Right cardiac atrium (tissue), 5 donors: ENCODE data around the gene MTMR11. TPM values are rescaled to one million over a fixed set of nuclear protein-coding genes. Genes with fewer than 3 reads are reported as not detected.

Source experiments
- ATAC-seq, 2 donors: fragments of 200-7000 bp; cut with Tn5 transposase; one replicate each; pipeline versions ENCODE4 v1.8.0 to v1.9.1; 2020; ENCODE audit warnings: moderate library complexity in 2 of 2, mild to moderate bottlenecking in 1 of 2
- DNase-seq, 3 donors: peaks; one replicate each; pipeline ENCODE4 v3.0.0-alpha.2; 2020
- H3K27ac ChIP-seq: one replicate; pipeline ENCODE4 v1.5.1; 2013; ENCODE audit warnings: mild to moderate bottlenecking, low read length, control low read depth, moderate library complexity
- H3K27me3 ChIP-seq: one replicate; pipeline ENCODE4 v1.6.1; 2013; ENCODE audit not compliant: control insufficient read depth, insufficient read depth
- H3K4me1 ChIP-seq: one replicate; pipeline ENCODE4 v1.6.1; 2013; ENCODE audit warnings: low read length; ENCODE audit not compliant: control insufficient read depth, insufficient read depth
- H3K4me3 ChIP-seq: one replicate; pipeline ENCODE4 v1.5.1; 2013; ENCODE audit warnings: low read length, control low read depth
- H3K9me3 ChIP-seq: one replicate; pipeline ENCODE4 v1.6.1; 2013; ENCODE audit warnings: low read length; ENCODE audit not compliant: control insufficient read depth
- WGBS: extraction: QIAGEN DNeasy Blood & Tissue Kit; methylation state at CpG from one replicate; pipeline ENCODE4 v1.1.7; 2013; 5-methylcytosine and 5-hydroxymethylcytosine counted together
- intact Hi-C, 4 donors: fragments of 100-400 bp; cut with DNase I; formaldehyde crosslinking; loops; one replicate each; pipeline versions ENCODE4 v1.11.0 to v1.14.0; 2022 to 2023
- polyA plus RNA-seq: library from polyadenylated mRNA; stranded (reverse); fragments of 200-250 nt; gene quantifications from one replicate; pipeline ENCODE4 v1.2.3, GENCODE V29; 2013
- total RNA-seq, 4 donors: library from RNA; stranded (reverse); fragmentation: NEBNext Ultra II Directional; extraction: Animal tissue kit (Norgen Biotek cat#: 25700); gene quantifications; one replicate each; pipeline ENCODE4 v1.2.1, GENCODE V29; 2021
- donor health status: healthy with polysubstance abuse.
- donor health status: DM: no; HTN: yes; CAD: no.
- donor health status: DM: no; HTN: no; CAD: no.
- donor health status: DM: no; HTN: yes; CAD: no; lungs with severe emphysema.
- donor health status: DM: yes; HTN: yes; CAD: no.

Gene MTMR11
- total and polyA plus RNA-seq, 5 donors, result 3.1 to 14.9 (median 8.6) TPM

- Histone ChIP-seq H3K4me1 (peaks cover 4% of the 10 kb centered on the region), H3K27ac (no peak overlapping the region), H3K27me3 (no peaks in the 10 kb centered on the region), H3K4me3 (no peak overlapping the region), H3K9me3 (no peaks in the 10 kb centered on the region)
- intact Hi-C loops, result no loop called here
- 57% methylated on average over 3 of the region's 3 CpGs for WGBS
- no peak for ATAC-seq
- DNase-seq, result no peak
Observed at GRCh38 chr1:149925345-149925744, 11.3 kb downstream of the MTMR11 start.

- 84% methylated on average over 10 of the region's 10 CpGs for WGBS
- Histone ChIP-seq H3K27ac (no peak overlapping the region), H3K27me3 (no peaks in the 10 kb centered on the region), H3K4me1 (peaks cover 4% of the 10 kb centered on the region), H3K4me3 (no peak overlapping the region), H3K9me3 (no peaks in the 10 kb centered on the region)
- intact Hi-C loops, result no loop called here
- DNase-seq (no peak), ATAC-seq (no peak)
Observed at GRCh38 chr1:149923626-149924025, 13.1 kb downstream of the MTMR11 start.

- Histone ChIP-seq H3K27ac (no peak within 1 kb of the TSS), H3K27me3 (no peaks in the 10 kb centered on the region), H3K9me3 (no peaks in the 10 kb centered on the region), H3K4me3 (peak within 1 kb of the TSS; percentile 33), H3K4me1 (no peaks in the 10 kb centered on the region)
- peak; percentile 76 to 77 for ATAC-seq
- DNase-seq, result peak in 2 of 3 donors; percentile 54 to 69
- intact Hi-C loops, result no loop called here
- WGBS, result under 1% methylated on average over 24 of the region's 24 CpGs
Observed at GRCh38 chr1:149917571-149918144, 19.0 kb downstream of the MTMR11 start, which contains the start of gene SV2A. Gene SV2A (minus strand): TSS chr1:149917844. CDS start chr1:149913840, 4,004 bp downstream.

GRCh38 chr1:149916898-149917252 is 19.8 kb downstream of the MTMR11 start:
- no peak overlapping the region for H3K4me3 ChIP-seq
- no peaks in the 10 kb centered on the region for H3K4me1 ChIP-seq
- no peaks in the 10 kb centered on the region for H3K27me3 ChIP-seq
- no peak for ATAC-seq
- no peak for DNase-seq
- no peak overlapping the region for H3K27ac ChIP-seq
- no peaks in the 10 kb centered on the region for H3K9me3 ChIP-seq
- intact Hi-C loops, result no loop called here
- WGBS, result 11% methylated on average over 10 of the region's 10 CpGs

GRCh38 chr1:149916193-149916897 is 20.3 kb downstream of the MTMR11 start:
- Histone ChIP-seq H3K4me3 (no peak overlapping the region), H3K27ac (no peak overlapping the region)
- ATAC-seq, result no peak

GRCh38 chr1:149915429-149916192 is 21.1 kb downstream of the MTMR11 start:
- WGBS, result 80% methylated on average over 11 of the region's 11 CpGs
- intact Hi-C loops, result no loop called here
- no peak overlapping the region for H3K4me3 ChIP-seq
- no peak for ATAC-seq
- no peaks in the 10 kb centered on the region for H3K27me3 ChIP-seq
- no peaks in the 10 kb centered on the region for H3K9me3 ChIP-seq
- no peak for DNase-seq
- no peak overlapping the region for H3K27ac ChIP-seq
- no peaks in the 10 kb centered on the region for H3K4me1 ChIP-seq

More at GRCh38 chr1:149916193-149916897, 20.3 kb downstream of the MTMR11 start:
- Histone ChIP-seq H3K4me1 (no peaks in the 10 kb centered on the region), H3K27me3 (no peaks in the 10 kb centered on the region), H3K9me3 (no peaks in the 10 kb centered on the region)
- no peak for DNase-seq
- intact Hi-C loops, result no loop called here
- WGBS, result 24% methylated on average over 9 of the region's 9 CpGs

- intact Hi-C loops, result no loop called here
- Histone ChIP-seq H3K27ac (no peak overlapping the region), H3K9me3 (no peaks in the 10 kb centered on the region), H3K4me3 (no peak overlapping the region), H3K4me1 (no peaks in the 10 kb centered on the region), H3K27me3 (no peaks in the 10 kb centered on the region)
- WGBS, result 86% methylated on average over 1 of the region's 1 CpG
- DNase-seq (no peak), ATAC-seq (no peak)
Observed at GRCh38 chr1:149914545-149914944, 22.1 kb downstream of the MTMR11 start.

- Histone ChIP-seq H3K9me3 (no peaks in the 10 kb centered on the region), H3K27me3 (no peaks in the 10 kb centered on the region), H3K4me3 (no peak overlapping the region), H3K4me1 (no peaks in the 10 kb centered on the region), H3K27ac (no peak overlapping the region)
- DNase-seq (no peak), ATAC-seq (no peak)
- intact Hi-C loops, result no loop called here
- 61% methylated on average over 10 of the region's 10 CpGs for WGBS
Observed at GRCh38 chr1:149906570-149907075, 30.1 kb downstream of the MTMR11 start.

GRCh38 chr1:149903836-149904491 is 32.7 kb downstream of the MTMR11 start:
- ATAC-seq (no peak), DNase-seq (no peak)
- Histone ChIP-seq H3K9me3 (no peaks in the 10 kb centered on the region), H3K27me3 (no peaks in the 10 kb centered on the region), H3K4me1 (peaks cover 6% of the 10 kb centered on the region), H3K4me3 (no peak overlapping the region), H3K27ac (no peak overlapping the region)
- 87% methylated on average over 5 of the region's 5 CpGs for WGBS
- intact Hi-C loops, result no loop called here

- Histone ChIP-seq H3K27me3 (no peaks in the 10 kb centered on the region), H3K27ac (peak within 1 kb of the TSS; percentile 87), H3K9me3 (no peaks in the 10 kb centered on the region), H3K4me3 (peak within 1 kb of the TSS; percentile 53), H3K4me1 (peaks cover 6% of the 10 kb centered on the region)
- 5% methylated on average over 65 of the region's 65 CpGs for WGBS
- ATAC-seq (peak; percentile 99), DNase-seq (peak; percentile 95 to 98 (median 97))
- intact Hi-C loops, result loop anchor here in 1 of 4 donors (10.0 kb wide), 1 partner anchor 155 kb away; no protein-coding TSS in a partner anchor
Observed at GRCh38 chr1:149899460-149900284, 37.0 kb downstream of the MTMR11 start, which contains the start of gene BOLA1. Gene BOLA1 (plus strand): TSS chr1:149899568. CDS start chr1:149900060, 492 bp downstream.
